ENCODE measurements around the gene IQCM.

IQCM gene

GRCh38 chr4:149322203-149322602, 493.4 kb downstream of the IQCM start:
- DNase-seq (ENCODE audit: low read depth, low spot score), result no peak
- Histone ChIP-seq H3K9ac (ENCODE audit: insufficient read length, low read depth) (no peak overlapping the region), H3K27me3 (ENCODE audit: insufficient read depth, insufficient read length) (no peaks in the 10 kb centered on the region), H3K4me1 (ENCODE audit: insufficient read depth, insufficient read length) (no peaks in the 10 kb centered on the region), H3K36me3 (ENCODE audit: insufficient read depth, insufficient read length, low read length) (no peaks in the 10 kb centered on the region), H3K9me3 (ENCODE audit: insufficient read depth, low read length) (peaks cover 26% of the 10 kb centered on the region), H3K4me3 (ENCODE audit: insufficient read length, low read depth) (no peak overlapping the region)
- no peak for TF ChIP-seq ZNF274 (IDR thresholded peaks at IDR 0.05; ENCODE audit: low read depth, low read length)
- no peak for TF ChIP-seq SUZ12 (IDR thresholded peaks at IDR 0.05; ENCODE audit: extremely low read depth, insufficient read depth, insufficient read length)

- peaks cover 26% of the 10 kb centered on the region for H3K9me3 ChIP-seq (ENCODE audit: insufficient read depth, low read length)
- no peaks in the 10 kb centered on the region for H3K36me3 ChIP-seq (ENCODE audit: insufficient read depth, insufficient read length, low read length)
- no peak overlapping the region for H3K4me3 ChIP-seq (ENCODE audit: insufficient read length, low read depth)
- no peak overlapping the region for H3K9ac ChIP-seq (ENCODE audit: insufficient read length, low read depth)
- H3K4me1 ChIP-seq (ENCODE audit: insufficient read depth, insufficient read length), result no peaks in the 10 kb centered on the region
- DNase-seq (ENCODE audit: low read depth, low spot score), result no peak
- H3K27me3 ChIP-seq (ENCODE audit: insufficient read depth, insufficient read length), result no peaks in the 10 kb centered on the region
- no peak for TF ChIP-seq ZNF274 (IDR thresholded peaks at IDR 0.05; ENCODE audit: low read depth, low read length)
- no peak for TF ChIP-seq YY1 (IDR thresholded peaks at IDR 0.05; ENCODE audit: insufficient read depth, insufficient read length)
- no peak for TF ChIP-seq SUZ12 (IDR thresholded peaks at IDR 0.05; ENCODE audit: extremely low read depth, insufficient read depth, insufficient read length)
Observed at GRCh38 chr4:149321438-149321837, 494.2 kb downstream of the IQCM start.

GRCh38 chr4:149311076-149311475, 504.6 kb downstream of the IQCM start:
- H3K4me3 ChIP-seq (ENCODE audit: insufficient read length, low read depth), result no peak overlapping the region
- TF ChIP-seq SUZ12 (IDR thresholded peaks at IDR 0.05; ENCODE audit: extremely low read depth, insufficient read depth, insufficient read length) (no peak), YY1 (IDR thresholded peaks at IDR 0.05; ENCODE audit: insufficient read depth, insufficient read length) (no peak), ZNF274 (IDR thresholded peaks at IDR 0.05; ENCODE audit: low read depth, low read length) (no peak)

GRCh38 chr4:149306537-149306936, 509.1 kb downstream of the IQCM start:
- Histone ChIP-seq H3K9ac (ENCODE audit: insufficient read length, low read depth) (no peak overlapping the region), H3K9me3 (ENCODE audit: insufficient read depth, low read length) (no peaks in the 10 kb centered on the region), H3K4me1 (ENCODE audit: insufficient read depth, insufficient read length) (no peaks in the 10 kb centered on the region), H3K36me3 (ENCODE audit: insufficient read depth, insufficient read length, low read length) (no peaks in the 10 kb centered on the region), H3K4me3 (ENCODE audit: insufficient read length, low read depth) (no peak overlapping the region), H3K27me3 (ENCODE audit: insufficient read depth, insufficient read length) (no peaks in the 10 kb centered on the region)
- TF ChIP-seq YY1 (IDR thresholded peaks at IDR 0.05; ENCODE audit: insufficient read depth, insufficient read length) (no peak), ZNF274 (IDR thresholded peaks at IDR 0.05; ENCODE audit: low read depth, low read length) (no peak), SUZ12 (IDR thresholded peaks at IDR 0.05; ENCODE audit: extremely low read depth, insufficient read depth, insufficient read length) (no peak)
- DNase-seq (ENCODE audit: low read depth, low spot score), result no peak

More at GRCh38 chr4:149311076-149311475, 504.6 kb downstream of the IQCM start:
- no peak for DNase-seq (ENCODE audit: low read depth, low spot score)
- Histone ChIP-seq H3K36me3 (ENCODE audit: insufficient read depth, insufficient read length, low read length) (no peaks in the 10 kb centered on the region), H3K9me3 (ENCODE audit: insufficient read depth, low read length) (no peaks in the 10 kb centered on the region), H3K27me3 (ENCODE audit: insufficient read depth, insufficient read length) (no peaks in the 10 kb centered on the region), H3K4me1 (ENCODE audit: insufficient read depth, insufficient read length) (no peaks in the 10 kb centered on the region), H3K9ac (ENCODE audit: insufficient read length, low read depth) (no peak overlapping the region)

All from NT2/D1 (cell line).